GM23338 (cell line): Measurements from ENCODE around the gene AP4B1.

ENCODE experiments used
- CREB1 ChIP-seq: fragments of 250-450 bp; sonication (Bioruptor Pico); IDR thresholded peaks from 2 replicates; pipeline ENCODE4 v1.5.0; 2020; ENCODE audit warnings: low read depth, mild to moderate bottlenecking, moderate library complexity
- ETS1 ChIP-seq: IDR thresholded peaks from 2 replicates; pipeline ENCODE4 v1.6.1; 2016; ENCODE audit warnings: antibody characterized with exemption
- EZH2 ChIP-seq: fragments of 200-600 bp; sonication (generic); IDR thresholded peaks from one replicate; pipeline ENCODE4 v1.8.0; 2017; ENCODE audit warnings: antibody characterized with exemption, mild to moderate bottlenecking, low read depth; ENCODE audit not compliant: unreplicated experiment
- EZH2phosphoT487 ChIP-seq: fragments of 200-600 bp; sonication (generic); IDR thresholded peaks from one replicate; pipeline ENCODE4 v1.8.1; 2018; ENCODE audit warnings: antibody characterized with exemption; ENCODE audit not compliant: unreplicated experiment
- NANOG ChIP-seq: IDR thresholded peaks from 2 replicates; pipeline ENCODE4 v1.6.1; 2016; ENCODE audit warnings: antibody characterized with exemption, borderline replicate concordance
- POLR2AphosphoS5 ChIP-seq: IDR thresholded peaks from 2 replicates; pipeline ENCODE4 v1.6.1; 2016; ENCODE audit warnings: antibody characterized with exemption, low read depth
- STAT1 ChIP-seq: IDR thresholded peaks from one replicate; pipeline ENCODE4 v1.6.1; 2016; ENCODE audit warnings: antibody characterized with exemption; ENCODE audit not compliant: unreplicated experiment
- ZNF331 ChIP-seq: fragments of 250-450 bp; sonication (Bioruptor Pico); IDR thresholded peaks from 2 replicates; pipeline ENCODE4 v1.5.0; 2020; ENCODE audit warnings: low read depth, mild to moderate bottlenecking, moderate library complexity
- TF ChIP-seq, protein P1 (sequence below), 2 experiments: fragments of 200-600 bp in 1 of 2; sonication (generic) in 1 of 2; conservative IDR thresholded peaks; 2 replicates each; pipeline versions ENCODE4 v1.5.1 to v1.6.1; 2016 to 2017; ENCODE audit warnings: antibody characterized with exemption in 2 of 2, low read depth in 2 of 2, mild to moderate bottlenecking in 2 of 2, moderate library complexity in 1 of 2
- TF ChIP-seq, protein P2 (sequence below): IDR thresholded peaks from one replicate; pipeline ENCODE4 v1.6.1; 2018; ENCODE audit warnings: antibody characterized with exemption; ENCODE audit not compliant: unreplicated experiment

GRCh38 chr1:113901191-113901590, 3.4 kb downstream of the AP4B1 start:
- TF ChIP-seq EZH2: no peak
- TF ChIP-seq, protein P1, sequence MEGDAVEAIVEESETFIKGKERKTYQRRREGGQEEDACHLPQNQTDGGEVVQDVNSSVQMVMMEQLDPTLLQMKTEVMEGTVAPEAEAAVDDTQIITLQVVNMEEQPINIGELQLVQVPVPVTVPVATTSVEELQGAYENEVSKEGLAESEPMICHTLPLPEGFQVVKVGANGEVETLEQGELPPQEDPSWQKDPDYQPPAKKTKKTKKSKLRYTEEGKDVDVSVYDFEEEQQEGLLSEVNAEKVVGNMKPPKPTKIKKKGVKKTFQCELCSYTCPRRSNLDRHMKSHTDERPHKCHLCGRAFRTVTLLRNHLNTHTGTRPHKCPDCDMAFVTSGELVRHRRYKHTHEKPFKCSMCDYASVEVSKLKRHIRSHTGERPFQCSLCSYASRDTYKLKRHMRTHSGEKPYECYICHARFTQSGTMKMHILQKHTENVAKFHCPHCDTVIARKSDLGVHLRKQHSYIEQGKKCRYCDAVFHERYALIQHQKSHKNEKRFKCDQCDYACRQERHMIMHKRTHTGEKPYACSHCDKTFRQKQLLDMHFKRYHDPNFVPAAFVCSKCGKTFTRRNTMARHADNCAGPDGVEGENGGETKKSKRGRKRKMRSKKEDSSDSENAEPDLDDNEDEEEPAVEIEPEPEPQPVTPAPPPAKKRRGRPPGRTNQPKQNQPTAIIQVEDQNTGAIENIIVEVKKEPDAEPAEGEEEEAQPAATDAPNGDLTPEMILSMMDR (conservative IDR thresholded peaks at IDR 0.05; ENCODE audit: low read depth in 2 of 2): no peak
- TF ChIP-seq, protein P2, sequence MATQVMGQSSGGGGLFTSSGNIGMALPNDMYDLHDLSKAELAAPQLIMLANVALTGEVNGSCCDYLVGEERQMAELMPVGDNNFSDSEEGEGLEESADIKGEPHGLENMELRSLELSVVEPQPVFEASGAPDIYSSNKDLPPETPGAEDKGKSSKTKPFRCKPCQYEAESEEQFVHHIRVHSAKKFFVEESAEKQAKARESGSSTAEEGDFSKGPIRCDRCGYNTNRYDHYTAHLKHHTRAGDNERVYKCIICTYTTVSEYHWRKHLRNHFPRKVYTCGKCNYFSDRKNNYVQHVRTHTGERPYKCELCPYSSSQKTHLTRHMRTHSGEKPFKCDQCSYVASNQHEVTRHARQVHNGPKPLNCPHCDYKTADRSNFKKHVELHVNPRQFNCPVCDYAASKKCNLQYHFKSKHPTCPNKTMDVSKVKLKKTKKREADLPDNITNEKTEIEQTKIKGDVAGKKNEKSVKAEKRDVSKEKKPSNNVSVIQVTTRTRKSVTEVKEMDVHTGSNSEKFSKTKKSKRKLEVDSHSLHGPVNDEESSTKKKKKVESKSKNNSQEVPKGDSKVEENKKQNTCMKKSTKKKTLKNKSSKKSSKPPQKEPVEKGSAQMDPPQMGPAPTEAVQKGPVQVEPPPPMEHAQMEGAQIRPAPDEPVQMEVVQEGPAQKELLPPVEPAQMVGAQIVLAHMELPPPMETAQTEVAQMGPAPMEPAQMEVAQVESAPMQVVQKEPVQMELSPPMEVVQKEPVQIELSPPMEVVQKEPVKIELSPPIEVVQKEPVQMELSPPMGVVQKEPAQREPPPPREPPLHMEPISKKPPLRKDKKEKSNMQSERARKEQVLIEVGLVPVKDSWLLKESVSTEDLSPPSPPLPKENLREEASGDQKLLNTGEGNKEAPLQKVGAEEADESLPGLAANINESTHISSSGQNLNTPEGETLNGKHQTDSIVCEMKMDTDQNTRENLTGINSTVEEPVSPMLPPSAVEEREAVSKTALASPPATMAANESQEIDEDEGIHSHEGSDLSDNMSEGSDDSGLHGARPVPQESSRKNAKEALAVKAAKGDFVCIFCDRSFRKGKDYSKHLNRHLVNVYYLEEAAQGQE: no peak
- no peak for TF ChIP-seq EZH2phosphoT487
- TF ChIP-seq POLR2AphosphoS5: no peak
- no peak for TF ChIP-seq ETS1
- TF ChIP-seq ZNF331 (CRISPR knock-in tag): no peak
- no peak for TF ChIP-seq NANOG
- TF ChIP-seq CREB1: no peak
- TF ChIP-seq STAT1: no peak
